Vagina (tissue), 2 donors: ENCODE measurements around the gene WDR26. TPM values are rescaled to one million over a fixed set of nuclear protein-coding genes. Genes with fewer than 3 reads are reported as not detected.

ENCODE experiments used
- DNase-seq, 2 donors: peaks; one replicate each; pipeline ENCODE4 v3.0.0-alpha.2; 2017; ENCODE audit errors: extremely low spot score in 2 of 2
- H3K27ac ChIP-seq: fragments of 200-600 bp; sonication (generic); one replicate; pipeline ENCODE4 v1.5.1; 2019
- H3K27me3 ChIP-seq: fragments of 200-600 bp; sonication (generic); one replicate; pipeline ENCODE4 v1.5.1; 2019
- H3K36me3 ChIP-seq, 2 donors: fragments of 200-600 bp; sonication (generic); one replicate each; pipeline ENCODE4 v1.5.1; 2017 to 2019
- H3K4me1 ChIP-seq: fragments of 200-600 bp; sonication (generic); one replicate; pipeline ENCODE4 v1.5.1; 2019
- H3K4me3 ChIP-seq, 2 donors: fragments of 200-600 bp; sonication (generic); 1 replicate in 1 of 2; 2 replicates in 1 of 2; pipeline ENCODE4 v1.5.1; 2016 to 2019
- H3K9me3 ChIP-seq: fragments of 200-600 bp; sonication (generic); one replicate; pipeline ENCODE4 v1.5.1; 2019
- POLR2A ChIP-seq, 2 donors: fragments of 450-650 bp; IDR thresholded peaks; one replicate each; pipeline ENCODE4 v1.6.1; 2017; ENCODE audit warnings: antibody characterized with exemption in 2 of 2, mild to moderate bottlenecking in 2 of 2, moderate library complexity in 2 of 2
- POLR2AphosphoS5 ChIP-seq, 2 donors: sonication (generic); formaldehyde crosslinking; IDR thresholded peaks; one replicate each; pipeline ENCODE4 v1.9.0; 2017; ENCODE audit warnings: antibody characterized with exemption in 2 of 2, mild to moderate bottlenecking in 2 of 2, low read depth in 1 of 2; ENCODE audit not compliant: insufficient read depth in 1 of 2
- intact Hi-C: fragments of 100-400 bp; cut with DNase I; formaldehyde crosslinking; loops from one replicate; pipeline ENCODE4 v1.15.1; 2023
- total RNA-seq: library from RNA; depleted of rRNA; stranded (reverse); fragments of >200 nt; gene quantifications from one replicate; pipeline ENCODE4 v1.2.3, GENCODE V29; 2016
- TF ChIP-seq, protein P1 (sequence below), 3 experiments: fragments of 450-650 bp in 2 of 3; fragments of 200-600 bp in 1 of 3; sonication (generic) in 1 of 3; IDR thresholded peaks; one replicate each; pipeline ENCODE4 v1.5.1; 2017 to 2019; ENCODE audit warnings: antibody characterized with exemption in 3 of 3, mild to moderate bottlenecking in 2 of 3, moderate library complexity in 2 of 3

Gene WDR26
- total RNA-seq, 1 donor from 2014 or later = 77.3 TPM

DNA sequence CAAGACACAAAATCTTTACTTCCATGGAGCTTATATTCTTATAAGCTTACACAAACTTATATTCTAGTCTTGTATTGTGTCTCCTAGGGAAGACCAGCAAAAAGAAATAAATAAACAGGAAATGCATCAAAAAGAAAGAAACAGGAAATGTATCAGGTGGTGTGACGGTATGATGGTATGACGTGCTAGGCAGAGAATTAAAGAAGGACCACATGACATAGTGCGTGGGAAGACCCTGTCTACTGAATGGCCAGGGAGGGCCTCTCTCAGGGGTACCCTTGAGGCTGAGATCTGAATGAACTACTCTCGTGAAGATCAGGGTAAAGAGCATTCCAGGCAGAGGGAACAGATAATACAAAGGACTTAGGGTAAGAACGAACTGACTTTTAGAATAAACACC is 15.6 kb upstream of the WDR26 start:
- intact Hi-C loops = no loop called here
- TF ChIP-seq POLR2A (IDR thresholded peaks at IDR 0.05) = no peak
- TF ChIP-seq POLR2AphosphoS5 (IDR thresholded peaks at IDR 0.05; ENCODE audit: insufficient read depth in 1 of 2, low read depth in 1 of 2) = no peak
- TF ChIP-seq, protein P1, sequence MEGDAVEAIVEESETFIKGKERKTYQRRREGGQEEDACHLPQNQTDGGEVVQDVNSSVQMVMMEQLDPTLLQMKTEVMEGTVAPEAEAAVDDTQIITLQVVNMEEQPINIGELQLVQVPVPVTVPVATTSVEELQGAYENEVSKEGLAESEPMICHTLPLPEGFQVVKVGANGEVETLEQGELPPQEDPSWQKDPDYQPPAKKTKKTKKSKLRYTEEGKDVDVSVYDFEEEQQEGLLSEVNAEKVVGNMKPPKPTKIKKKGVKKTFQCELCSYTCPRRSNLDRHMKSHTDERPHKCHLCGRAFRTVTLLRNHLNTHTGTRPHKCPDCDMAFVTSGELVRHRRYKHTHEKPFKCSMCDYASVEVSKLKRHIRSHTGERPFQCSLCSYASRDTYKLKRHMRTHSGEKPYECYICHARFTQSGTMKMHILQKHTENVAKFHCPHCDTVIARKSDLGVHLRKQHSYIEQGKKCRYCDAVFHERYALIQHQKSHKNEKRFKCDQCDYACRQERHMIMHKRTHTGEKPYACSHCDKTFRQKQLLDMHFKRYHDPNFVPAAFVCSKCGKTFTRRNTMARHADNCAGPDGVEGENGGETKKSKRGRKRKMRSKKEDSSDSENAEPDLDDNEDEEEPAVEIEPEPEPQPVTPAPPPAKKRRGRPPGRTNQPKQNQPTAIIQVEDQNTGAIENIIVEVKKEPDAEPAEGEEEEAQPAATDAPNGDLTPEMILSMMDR (IDR thresholded peaks at IDR 0.05) = no peak
- H3K9me3 ChIP-seq = no peaks in the 10 kb centered on the region
- no peak for DNase-seq
- no peak overlapping the region for H3K4me3 ChIP-seq
- no peaks in the 10 kb centered on the region for H3K27me3 ChIP-seq
- no peaks in the 10 kb centered on the region for H3K36me3 ChIP-seq
- peaks cover 20% of the 10 kb centered on the region for H3K4me1 ChIP-seq
- H3K27ac ChIP-seq = no peak overlapping the region

DNA sequence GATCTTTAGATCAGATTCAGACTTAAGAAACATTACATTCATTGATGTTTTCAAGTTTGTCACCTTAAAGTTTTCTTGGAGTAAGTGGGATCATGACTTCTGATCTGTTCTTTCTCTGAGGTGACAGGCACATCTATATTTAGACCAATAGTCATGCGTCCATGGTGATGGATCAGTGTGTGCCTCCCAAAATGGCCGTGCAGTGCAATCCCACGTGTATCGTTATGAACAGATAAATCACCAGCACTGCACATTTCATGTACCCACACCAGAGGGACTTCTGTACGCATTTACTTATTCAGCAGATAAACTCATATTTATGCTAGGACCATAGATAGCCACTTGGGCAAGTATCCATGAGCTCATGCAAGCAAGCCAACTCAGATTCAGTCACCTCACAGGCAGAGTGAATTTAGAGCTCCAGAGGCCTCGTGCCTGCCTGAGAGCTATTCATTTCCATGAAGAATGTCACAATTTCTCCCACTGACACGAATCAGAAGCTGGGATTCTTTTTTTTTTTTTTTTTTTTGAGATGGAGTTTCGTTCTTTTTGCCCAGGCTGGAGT is 13.9 kb upstream of the WDR26 start:
- intact Hi-C loops = no loop called here
- Histone ChIP-seq H3K4me1 (peaks cover 20% of the 10 kb centered on the region), H3K27ac (no peak overlapping the region)

DNA sequence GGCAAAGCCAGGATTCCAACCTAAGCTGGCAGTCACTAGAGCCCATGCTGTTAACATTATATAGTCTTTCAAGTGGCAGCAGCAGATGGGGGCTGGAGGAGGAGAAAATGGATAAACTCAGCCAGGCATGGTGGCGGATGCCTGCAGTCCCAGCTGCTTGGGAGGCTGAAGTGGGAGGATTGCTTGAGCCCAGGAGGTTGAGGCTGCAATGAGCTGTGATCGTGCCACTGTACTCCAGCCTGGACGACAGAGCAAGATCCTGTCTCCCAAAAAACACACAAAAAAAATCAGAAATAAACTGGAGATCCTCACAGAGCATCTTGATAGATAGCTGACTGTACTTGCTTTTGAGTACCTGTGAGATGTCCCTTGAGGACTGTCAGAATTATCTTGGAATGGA is 13.4 kb upstream of the WDR26 start:
- no peaks in the 10 kb centered on the region for H3K36me3 ChIP-seq
- intact Hi-C loops = no loop called here
- H3K27me3 ChIP-seq = no peaks in the 10 kb centered on the region
- peaks cover 20% of the 10 kb centered on the region for H3K4me1 ChIP-seq
- H3K4me3 ChIP-seq = no peak overlapping the region
- no peaks in the 10 kb centered on the region for H3K9me3 ChIP-seq
- peak overlapping the region; percentile 60 for H3K27ac ChIP-seq
- no peak for TF ChIP-seq POLR2AphosphoS5 (IDR thresholded peaks at IDR 0.05; ENCODE audit: insufficient read depth in 1 of 2, low read depth in 1 of 2)
- no peak for TF ChIP-seq POLR2A (IDR thresholded peaks at IDR 0.05)
- TF ChIP-seq, protein P1 (IDR thresholded peaks at IDR 0.05) = no peak
- no peak for DNase-seq

More for the DNA sequence above, 13.9 kb upstream of the WDR26 start:
- DNase-seq = no peak
- TF ChIP-seq, protein P1 (IDR thresholded peaks at IDR 0.05) = no peak
- TF ChIP-seq POLR2AphosphoS5 (IDR thresholded peaks at IDR 0.05; ENCODE audit: insufficient read depth in 1 of 2, low read depth in 1 of 2) (no peak), POLR2A (IDR thresholded peaks at IDR 0.05) (no peak)
- Histone ChIP-seq H3K36me3 (no peaks in the 10 kb centered on the region), H3K9me3 (no peaks in the 10 kb centered on the region), H3K4me3 (no peak overlapping the region), H3K27me3 (no peaks in the 10 kb centered on the region)

DNA sequence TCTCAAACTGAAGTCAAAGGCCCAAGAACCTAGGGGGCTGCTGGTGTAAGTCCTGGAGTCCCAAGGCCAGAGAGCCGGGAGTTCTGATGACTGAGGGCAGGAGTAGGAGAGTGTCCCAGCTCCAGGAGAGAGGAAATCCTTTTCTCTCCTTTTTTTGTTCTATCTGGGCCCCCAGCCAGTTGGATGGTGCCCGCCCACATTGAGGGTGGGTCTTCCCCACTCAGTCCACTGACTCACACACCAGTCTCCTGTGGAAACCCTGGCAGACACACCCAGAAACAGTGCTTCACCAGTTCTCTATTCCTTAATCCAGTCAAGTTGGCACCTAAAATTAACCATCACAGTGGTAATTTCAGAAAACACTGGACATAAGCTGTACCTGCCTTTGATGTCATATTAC is 12.7 kb upstream of the WDR26 start:
- Histone ChIP-seq H3K36me3 (no peaks in the 10 kb centered on the region), H3K9me3 (no peaks in the 10 kb centered on the region), H3K4me1 (peaks cover 20% of the 10 kb centered on the region), H3K4me3 (no peak overlapping the region), H3K27ac (peak overlapping the region; percentile 60), H3K27me3 (no peaks in the 10 kb centered on the region)
- intact Hi-C loops = no loop called here
- no peak for DNase-seq
- no peak for TF ChIP-seq POLR2A (IDR thresholded peaks at IDR 0.05)
- peak in 1 of 2 donors; percentile 42 for TF ChIP-seq POLR2AphosphoS5 (IDR thresholded peaks at IDR 0.05; ENCODE audit: insufficient read depth in 1 of 2, low read depth in 1 of 2)

DNA sequence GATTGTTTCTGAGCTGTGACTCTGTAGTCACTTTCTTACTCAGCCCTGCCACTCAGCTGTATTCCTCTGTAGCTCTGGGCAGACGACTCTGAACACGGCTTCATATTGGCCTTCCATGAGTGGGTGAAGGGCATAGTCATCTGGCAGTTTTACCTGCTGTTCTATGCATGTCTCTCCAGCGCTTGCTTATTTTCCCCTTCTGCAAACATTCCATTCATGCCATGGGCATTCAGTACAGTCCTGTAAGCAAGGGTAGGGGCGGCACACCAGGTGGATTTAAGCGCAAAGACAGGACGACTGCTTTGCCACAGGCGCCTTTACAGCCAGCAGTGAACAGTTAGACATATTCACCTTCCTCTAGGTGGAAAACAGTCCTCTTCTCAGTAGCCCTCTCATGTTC is 4.4 kb upstream of the WDR26 start:
- peaks cover 0 to 9% of the 10 kb centered on the region in 2 donors for H3K36me3 ChIP-seq
- H3K9me3 ChIP-seq = no peaks in the 10 kb centered on the region
- no peak for DNase-seq
- peaks cover 20% of the 10 kb centered on the region for H3K4me1 ChIP-seq
- H3K27ac ChIP-seq = no peak overlapping the region
- TF ChIP-seq POLR2A (IDR thresholded peaks at IDR 0.05) = no peak
- TF ChIP-seq, protein P1 (IDR thresholded peaks at IDR 0.05) = no peak
- no peak for TF ChIP-seq POLR2AphosphoS5 (IDR thresholded peaks at IDR 0.05; ENCODE audit: insufficient read depth in 1 of 2, low read depth in 1 of 2)
- no peaks in the 10 kb centered on the region for H3K27me3 ChIP-seq
- no peak overlapping the region for H3K4me3 ChIP-seq
- intact Hi-C loops = no loop called here
